GM19239 (cell line): ENCODE measurements around the gene COA3.
A peak's percentile ranks its signal among the peaks of the same experiment; 100 is the strongest.

Experiments used
- DNase-seq: peaks from one replicate; pipeline ENCODE4 v3.0.0; 2011; ENCODE audit warnings: low spot score; ENCODE audit not compliant: insufficient read length
- FAIRE-seq: peaks from 2 replicates; lab custom pipeline; 2011; peaks lifted over from hg19 to GRCh38; lab: Jason Lieb, UNC

The COA3 gene

DNA sequence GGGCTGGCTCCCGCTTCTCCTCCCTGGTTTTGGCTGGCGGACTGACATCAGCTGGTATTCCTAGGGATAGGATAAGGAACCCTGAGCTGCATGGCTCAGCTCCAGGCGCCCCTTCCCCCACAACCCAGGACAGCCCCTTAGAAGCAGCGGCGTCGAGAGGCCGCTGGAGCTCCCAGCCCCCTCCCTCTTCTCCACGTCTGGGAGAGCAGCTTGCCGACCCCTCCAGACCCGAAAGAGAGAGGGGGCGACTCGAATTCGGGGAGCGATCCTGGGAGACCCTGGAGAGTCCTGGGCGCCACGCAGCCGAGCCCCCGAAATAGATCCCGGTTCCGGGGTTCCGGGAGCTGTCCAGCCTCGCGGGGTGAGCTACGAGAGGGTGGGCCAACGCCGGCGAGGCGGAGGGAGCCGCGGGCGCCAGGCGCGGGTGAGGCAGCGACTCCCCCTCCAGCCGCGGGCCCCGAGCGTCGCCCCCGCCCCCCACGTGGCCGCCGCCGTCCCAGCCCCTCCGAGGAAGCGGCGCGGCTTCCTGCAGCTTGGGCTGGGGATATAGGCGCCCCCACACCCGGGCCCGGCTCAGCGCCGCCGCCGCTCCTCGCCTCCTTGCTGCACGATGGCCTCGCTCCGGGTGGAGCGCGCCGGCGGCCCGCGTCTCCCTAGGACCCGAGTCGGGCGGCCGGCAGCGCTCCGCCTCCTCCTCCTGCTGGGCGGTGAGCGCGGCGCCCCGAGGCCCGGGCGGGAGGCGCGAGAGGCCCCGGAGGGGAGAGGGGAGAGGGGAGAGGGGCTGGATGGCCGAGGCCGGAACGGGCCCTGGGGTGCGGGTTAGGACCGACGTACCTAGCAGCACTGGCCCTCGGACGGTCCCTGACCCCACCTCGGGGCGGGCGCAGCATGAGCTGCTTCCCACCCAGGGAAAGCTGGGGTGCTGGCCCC is 37.6 kb downstream of the COA3 start, which contains the start of gene RAMP2:
Gene RAMP2, plus strand, starts transcription at position 576 of the 930 bp plus-strand sequence. Its CDS starts 35 bp downstream, at position 611.
- DNase-seq (no peak), FAIRE-seq (no peak)

DNA sequence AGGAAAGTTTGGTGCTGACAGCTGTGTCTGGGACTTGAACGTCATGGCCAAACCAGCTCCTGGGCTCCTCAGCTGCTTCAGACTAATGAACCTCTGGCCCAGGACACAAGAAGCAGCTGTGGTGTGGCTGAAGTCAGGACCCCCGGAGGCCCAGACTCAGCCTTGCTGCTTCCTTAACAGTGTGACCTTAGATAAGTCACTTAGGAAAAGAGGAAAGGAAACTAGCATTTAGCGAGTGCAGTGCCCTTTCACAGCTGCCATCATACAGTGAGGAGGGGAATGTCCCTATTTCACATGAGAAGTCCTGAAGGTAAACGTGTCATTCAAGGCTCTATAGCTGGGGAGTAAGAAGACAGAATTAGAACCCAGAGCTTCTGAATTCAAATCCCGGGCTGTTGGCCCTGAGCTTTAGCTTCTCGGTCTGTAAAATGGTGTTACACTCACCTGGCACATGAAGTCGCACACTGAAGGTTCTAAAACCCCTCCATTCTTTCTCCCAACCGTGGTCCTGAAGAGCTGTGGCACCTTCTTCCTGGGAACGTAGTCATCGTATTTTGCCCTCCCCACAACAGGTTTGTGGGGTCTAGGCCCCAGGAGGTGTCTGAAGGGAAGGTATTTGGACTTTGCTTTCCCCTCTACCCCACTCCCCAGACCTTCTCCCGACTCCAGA is 38.4 kb downstream of the COA3 start:
- FAIRE-seq, result peak; percentile 88
- DNase-seq, result no peak

DNA sequence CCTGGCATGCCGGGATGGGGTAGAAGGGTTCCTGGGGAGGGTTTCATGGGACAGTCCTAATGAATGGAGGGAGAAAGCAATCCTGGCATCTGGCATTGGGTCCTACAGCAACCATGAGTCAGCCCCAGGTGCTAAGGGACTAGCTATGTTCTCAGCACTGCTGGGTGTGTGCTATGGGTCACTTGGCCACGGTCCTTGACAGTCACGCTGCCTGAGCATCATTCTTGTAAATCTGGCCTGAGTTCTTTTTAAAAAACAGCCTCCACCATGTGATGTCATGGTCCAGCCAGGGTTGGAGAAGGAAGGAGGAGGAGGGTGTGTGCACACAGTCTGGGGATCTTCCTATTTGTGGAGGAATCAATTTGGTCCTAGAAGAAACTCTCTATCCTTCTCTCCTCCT is 43.7 kb downstream of the COA3 start:
- no peak for DNase-seq
- FAIRE-seq, result no peak

DNA sequence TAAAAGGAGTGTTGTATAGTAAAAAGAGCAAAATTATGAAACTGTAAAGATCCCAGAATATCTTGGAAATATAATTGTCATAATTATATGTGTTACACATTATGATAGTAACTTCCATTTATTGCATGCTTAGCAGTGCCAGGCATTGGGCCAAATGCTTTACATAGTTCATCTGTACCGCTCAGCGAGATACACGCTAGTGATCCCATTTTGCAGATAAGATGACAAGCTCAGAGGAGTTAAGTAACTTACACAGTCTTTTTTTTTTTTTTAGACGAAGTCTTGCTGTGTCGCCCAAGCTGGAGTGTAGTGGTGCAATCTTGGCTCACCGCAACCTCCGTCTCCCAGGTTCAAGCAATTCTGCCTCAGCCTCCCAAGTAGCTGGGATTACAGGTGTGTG is 46.9 kb downstream of the COA3 start:
- DNase-seq (no peak), FAIRE-seq (no peak)

DNA sequence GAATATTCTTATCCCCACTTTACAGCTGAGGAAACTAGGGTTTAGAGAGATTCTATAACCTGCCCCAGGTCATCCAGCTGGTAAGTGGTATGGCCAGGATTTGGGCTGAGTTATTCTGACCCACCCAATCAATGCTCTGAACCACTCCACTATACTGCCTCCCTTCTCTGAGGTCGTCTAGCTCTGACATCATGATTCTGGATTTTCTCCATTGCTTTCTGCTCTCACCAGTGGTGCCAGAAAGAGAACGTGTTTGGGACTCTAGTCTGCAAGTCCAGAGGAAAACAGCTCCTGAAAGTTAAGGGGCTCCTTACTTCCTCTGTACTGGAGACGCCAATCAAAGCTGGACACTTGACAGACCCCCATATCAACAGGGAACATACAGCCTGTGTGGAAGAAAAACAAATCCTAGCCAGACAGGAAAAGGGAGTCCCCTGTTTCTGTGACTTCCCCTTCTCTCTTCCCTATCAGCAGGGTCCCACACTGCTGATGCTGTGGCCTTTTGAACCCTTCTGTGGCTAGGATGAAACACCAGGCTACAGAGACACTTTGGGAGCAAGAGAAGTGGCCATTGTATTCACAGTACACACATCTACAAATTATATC is 47.7 kb downstream of the COA3 start:
- DNase-seq (no peak), FAIRE-seq (no peak)

DNA sequence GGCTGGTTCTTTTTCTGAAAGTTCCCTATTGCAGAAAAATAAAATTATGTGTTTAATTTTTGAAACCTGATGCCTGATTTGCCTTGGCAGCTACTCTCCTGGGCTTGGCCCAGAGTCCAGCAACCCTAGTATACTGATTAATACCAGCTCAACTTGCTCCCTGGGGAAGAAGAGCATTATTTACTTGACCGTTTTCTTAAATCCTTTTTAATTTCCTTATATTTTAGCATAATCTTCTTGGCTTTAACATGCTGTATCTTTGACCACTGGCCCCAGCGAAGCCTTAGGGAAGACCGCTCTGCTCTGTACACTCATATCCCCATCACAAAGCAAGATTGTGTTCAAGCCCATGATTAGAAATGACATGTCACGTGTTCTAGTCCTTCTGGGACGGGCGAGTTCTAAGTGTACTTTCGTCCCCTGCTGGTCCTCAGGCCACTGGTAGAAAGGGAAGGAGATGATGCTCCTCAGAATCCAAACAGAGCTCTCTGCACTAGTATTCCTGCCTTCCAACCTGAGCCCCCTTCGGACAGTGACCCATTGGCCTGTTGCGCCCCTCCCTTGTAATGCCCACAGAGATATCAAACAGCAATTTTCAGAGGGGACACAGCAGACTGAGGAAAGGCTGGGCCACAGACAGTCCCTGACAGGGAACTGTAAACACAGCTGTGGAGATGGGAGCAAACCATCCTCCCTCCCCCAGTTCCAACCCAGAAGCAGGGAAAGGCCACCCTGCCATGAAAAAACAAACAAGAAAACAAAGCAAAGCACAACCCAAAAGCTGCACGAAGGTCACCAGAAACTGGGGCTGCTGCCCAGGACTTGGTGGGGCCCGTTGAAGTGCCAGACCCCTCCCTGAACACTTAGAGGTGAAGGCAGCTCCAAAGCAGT is 49.4 kb downstream of the COA3 start:
- FAIRE-seq (no peak), DNase-seq (no peak)

DNA sequence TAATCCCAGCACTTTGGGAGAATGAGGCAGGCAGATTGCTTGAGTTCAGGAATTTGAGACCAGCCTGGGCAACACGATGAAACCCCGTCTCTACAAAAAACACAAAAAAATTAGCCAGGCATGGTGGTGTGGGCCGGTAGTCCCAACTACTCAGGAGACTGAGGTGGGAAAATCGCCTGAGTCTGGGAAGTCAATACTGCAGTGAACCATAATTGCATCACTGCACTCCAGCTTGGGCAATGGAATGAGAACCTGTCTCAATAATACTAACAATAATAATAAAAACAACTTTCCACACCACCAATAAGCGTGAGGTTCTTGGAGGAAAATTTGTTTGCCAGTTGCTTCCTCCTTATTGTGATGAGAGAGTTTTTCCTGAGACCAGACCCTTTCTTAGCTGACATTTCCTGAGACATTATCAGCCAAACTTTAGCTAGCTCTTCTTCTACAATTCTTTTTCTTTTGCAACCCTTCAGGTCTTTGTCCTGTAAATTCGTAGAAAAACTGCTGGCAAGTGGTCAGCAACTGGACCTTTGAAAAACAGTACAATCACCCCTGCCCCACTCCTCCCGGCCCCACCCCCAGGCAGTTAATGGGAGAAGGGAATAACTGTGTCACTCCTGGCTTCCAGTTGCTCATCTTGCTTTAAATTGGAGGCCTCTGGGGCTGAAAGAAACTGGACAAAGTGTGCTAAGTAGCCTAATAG is 50.1 kb downstream of the COA3 start:
- FAIRE-seq, result no peak
- no peak for DNase-seq
